HTERT RPE-1 (cell line): ENCODE results near the gene PRH1.

Source experiments
- in situ Hi-C: fragments of 300-500 bp; cut with MboI; formaldehyde crosslinking; loops from 4 replicates; pipeline ENCODE4 v1.14.3; 2020; ENCODE audit warnings: low sequenced_read_pairs

PRH1 gene

DNA sequence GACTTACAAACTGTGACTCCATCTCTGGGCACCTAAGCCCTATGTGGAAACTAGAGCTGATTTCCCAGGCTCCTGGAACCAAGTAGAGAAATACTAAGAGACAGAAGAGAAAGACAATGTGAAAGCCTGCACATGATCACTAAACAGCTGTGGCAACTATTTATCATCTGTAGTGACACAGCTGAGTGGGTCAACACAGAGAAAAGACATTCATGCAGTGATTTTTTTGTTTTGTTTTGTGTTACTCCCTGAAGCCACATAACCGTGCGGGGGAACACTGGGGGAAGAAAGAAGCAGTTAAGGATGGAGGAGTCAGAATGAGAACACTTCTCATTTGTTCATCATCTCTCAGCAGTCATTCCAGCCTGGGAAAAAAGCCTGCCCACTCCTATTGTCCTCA, 36.3 kb downstream of the PRH1 start:
- in situ Hi-C loops: no loop called here

DNA sequence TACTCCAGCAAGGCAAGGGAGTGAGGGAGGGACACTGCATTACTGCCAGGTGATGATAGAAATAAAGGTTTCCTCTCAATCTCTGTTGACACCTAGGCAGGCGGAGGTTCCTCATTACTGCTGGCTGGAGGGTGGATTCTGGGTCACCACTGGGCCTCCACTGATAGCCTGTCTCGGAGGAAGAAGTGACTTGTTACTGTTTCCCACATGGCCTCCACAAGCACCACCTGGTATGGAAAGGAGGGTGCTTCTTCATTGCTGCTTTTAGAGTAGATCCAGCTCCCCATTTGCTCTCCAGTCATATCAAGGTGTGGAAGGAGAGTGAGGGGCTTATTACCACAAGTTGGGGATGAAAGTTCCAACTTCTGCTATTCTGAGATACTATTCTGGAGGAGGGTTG, 41.2 kb downstream of the PRH1 start:
- in situ Hi-C loops: no loop called here

DNA sequence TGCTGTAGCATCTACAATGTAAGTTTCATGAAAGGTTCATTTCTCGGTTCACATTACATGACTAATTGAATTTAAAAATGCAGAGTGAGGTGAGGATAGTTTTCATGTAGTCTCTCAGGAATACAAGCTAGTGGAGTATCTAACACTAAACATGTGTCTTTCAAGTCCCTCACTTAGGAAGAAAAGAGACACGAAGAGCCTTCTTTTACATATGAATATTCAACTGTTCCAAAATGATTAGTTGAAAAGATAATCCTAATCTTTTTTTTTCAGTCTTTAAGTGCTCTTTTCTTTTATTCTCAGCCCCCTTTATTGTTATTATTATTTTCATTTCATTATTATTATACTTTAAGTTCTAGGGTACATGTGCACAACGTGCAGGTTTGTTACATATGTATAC, 45.6 kb downstream of the PRH1 start:
- in situ Hi-C loops: no loop called here
